HG02678 (cell line): ENCODE measurements around the gene RETN.
"Not testable (repeated sequence)": the region's sequence is repeated elsewhere in the genome, so short reads cannot be mapped to it uniquely, and the experiment has no call there.

Source experiments
- ATAC-seq: cut with Tn5 transposase; IDR thresholded peaks from one replicate; pipeline ENCODE4 v1.9.1; 2021; ENCODE audit warnings: mild to moderate bottlenecking, moderate library complexity; ENCODE audit not compliant: unreplicated experiment

Gene RETN

DNA sequence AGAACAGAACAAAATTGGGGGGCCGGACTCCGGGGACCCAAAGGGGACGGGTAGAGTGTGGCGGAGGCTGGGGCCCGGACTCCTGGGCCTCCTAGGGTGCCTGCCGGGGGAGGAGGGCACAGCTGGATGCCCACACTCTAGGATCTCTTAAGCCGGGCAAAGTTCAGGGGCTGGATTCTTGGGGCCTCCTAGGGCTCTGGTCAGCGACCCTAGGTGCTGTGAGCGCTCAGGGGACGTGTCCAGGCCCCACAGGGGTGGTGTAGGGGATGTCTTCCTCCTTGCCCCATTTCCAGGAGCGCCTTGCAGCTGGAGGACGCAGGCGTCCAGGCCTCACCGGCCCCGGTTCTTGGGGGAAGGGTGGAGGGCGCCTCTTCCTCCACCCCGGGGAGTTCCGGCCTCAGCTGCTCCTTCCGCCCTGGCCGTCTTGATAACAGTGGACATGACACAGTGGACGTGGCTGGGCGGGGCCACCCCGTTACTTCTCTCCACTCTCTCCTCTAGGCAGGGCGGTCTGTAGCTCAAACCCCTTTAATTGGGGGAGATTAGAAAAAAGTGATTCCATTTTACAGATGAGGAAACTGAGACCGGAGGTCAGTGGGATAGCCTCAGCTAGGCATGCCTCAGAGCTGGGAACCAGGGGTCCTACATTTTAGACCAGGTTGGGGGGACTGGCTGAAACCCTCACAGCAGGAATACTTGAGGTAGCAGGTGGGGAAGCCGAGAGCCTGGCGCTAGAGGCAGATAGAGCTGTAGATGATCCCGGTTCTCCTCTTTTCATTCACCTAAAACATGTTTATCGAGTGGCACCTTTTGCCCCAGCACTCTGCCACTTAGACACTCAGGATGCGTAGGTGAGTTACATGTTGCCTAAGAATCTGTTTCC, 31.2 kb upstream of the RETN start:
- peak; percentile 25 for ATAC-seq

DNA sequence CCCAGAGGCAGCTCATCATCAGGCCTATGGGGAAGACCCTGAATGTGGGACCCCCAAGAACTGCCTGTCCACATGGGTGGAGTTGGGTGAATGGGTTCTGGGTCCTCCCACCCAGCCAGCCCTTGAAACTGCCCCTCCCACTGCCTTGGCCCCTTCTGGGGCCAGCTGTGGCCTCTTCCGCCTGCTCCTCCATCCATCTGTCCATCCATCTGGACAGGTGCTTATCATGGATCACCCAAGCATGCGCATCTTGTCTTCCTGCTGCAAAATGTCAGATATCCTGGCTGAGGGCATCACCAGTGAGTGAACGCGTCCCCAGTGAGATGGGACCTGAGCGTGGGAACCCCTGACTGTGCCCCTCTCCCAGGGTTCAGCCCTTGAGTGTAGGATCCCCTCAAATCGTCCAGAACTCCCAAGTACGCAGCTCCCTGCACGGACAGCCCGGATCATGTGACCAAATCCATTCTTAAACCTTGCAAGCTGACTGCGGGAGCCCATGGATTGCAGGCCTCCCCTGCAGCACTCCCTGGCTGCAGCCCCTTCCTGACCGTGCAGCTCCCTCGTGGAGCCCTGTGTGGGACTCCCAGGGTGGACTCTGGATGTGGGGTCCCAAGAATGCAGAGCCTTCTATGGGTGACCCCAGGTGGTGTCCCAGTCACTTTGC, 29.9 kb upstream of the RETN start:
- ATAC-seq: no peak

DNA sequence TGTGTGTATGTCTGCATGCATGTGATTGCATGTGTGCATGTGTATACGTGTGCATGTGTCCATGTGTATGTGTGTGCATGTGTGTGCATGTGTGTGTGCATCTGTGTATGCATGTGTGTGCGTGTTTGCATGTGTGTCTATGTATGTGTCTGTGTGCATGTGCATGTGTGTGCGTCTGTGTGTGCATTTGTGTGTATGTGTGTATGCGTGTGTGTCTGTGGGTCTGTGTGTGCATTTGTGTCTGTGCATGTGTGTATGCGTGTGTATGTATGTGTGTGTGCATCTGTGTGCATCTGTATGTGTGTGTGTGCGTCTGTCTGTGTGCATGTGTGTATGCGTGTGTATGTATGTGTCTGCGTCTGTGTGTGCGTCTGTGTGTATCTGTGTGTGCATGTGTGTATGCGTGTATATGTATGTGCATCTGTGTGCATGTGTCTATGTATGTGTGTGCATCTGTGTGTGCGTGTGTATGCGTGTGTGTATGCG, 28.9 kb upstream of the RETN start:
- ATAC-seq: no peak

DNA sequence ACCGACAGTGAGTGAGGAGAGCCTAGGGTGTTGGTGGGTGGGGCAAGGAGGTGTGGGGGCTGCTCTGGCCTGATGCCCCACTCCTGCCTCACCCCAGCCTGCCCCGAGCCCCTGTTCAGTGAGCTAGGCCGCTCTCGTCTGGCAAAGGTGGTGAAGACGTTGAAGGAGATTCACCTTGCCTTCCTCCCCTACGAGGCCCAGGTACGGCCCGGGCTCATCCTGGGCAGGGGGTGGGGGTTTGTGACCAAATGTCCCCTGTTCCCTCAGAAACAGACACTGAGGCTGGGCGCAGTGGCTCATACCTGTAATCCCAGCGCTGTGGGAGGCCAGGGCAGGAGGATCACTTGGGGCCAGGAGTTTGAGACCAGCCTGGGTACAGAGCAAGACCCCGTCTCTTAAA, 28.0 kb upstream of the RETN start:
- ATAC-seq: no peak

DNA sequence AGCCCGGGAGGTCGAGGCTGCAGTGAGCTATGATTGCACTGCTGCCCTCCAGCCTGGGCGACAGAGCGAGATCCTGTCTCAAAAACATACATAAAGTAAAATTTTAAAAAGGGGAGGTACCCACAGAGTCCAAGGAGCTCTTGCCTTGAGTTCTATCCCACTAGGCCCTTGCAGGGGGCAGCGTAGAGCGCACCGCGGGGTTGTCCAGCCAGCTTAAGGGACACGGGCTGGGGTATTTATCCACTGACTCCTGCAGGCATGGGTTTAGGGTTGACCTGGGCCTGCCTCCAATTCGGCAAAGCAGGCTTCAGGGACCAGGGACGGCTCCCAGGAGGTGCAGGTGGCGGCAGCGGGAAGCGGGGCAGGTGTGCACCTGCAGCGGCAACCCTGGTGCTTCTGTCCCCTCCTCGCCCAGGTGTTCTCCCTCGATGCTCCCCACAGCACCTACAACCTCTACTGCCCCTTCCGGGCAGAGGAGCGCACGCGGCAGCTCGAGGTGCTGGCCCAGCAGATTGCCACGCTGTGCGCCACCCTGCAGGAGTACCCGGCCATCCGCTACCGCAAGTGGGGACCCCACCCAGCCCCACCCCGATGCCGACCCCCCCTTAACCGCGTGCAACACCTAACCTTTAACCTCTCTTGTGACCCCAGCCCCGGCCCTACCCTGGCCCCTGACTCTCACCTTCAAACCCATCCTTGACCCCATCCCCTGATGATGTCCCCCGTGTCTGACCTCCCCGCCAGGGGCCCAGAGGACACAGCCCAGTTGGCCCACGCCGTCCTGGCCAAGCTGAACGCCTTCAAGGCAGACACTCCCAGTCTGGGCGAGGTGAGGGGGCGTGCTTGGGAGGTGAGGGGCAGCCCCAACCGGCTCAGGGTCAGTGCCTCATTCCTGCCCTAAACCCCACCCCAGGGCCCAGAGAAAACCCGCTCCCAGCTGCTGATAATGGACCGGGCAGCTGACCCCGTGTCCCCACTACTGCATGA, 27.3 kb upstream of the RETN start:
- no peak for ATAC-seq

DNA sequence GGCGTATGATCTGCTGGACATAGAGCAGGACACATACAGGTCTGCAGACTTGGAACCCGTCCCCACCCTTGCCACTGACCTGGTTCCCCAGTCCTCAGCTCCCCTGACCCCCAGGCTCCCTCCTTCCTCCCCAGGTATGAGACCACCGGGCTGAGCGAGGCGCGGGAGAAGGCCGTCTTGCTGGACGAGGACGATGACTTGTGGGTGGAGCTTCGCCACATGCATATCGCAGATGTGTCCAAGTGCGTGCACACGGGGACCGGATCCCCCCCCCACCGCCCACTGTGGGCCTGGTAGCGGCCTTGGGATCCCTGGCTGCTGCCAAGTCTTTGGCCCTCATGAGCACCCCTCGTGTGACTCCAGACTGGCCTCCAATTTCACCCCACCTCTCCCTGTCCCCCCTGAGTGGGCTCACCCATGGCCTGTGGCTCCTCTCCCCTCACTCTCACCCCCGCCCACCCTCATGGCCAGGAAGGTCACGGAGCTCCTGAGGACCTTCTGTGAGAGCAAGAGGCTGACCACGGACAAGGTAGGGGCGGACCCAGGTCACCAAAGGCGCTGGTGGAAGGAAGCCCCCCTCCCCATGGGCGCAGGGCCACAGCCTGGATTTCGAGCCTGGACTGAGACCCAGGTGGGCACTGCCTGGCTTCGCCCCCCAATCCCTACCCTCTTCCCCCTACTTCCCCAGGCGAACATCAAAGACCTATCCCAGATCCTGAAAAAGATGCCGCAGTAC, 26.4 kb upstream of the RETN start:
- ATAC-seq: no peak

DNA sequence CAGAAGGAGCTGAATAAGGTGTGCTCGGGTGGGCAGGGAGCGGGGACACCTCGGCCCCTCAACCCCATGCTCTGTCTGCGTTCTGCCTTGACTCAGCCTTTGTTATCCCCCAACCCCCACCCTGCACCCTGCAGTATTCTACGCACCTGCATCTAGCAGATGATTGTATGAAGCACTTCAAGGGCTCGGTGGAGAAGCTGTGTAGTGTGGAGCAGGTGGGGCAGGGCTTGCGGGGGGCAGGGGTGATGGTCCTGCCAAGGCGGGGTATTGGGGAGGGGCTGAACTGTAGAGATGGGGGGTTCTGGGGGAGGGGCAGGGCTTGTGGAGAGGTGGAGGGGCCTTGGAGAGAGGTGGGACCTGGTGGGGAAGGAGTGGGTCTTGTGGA, 25.8 kb upstream of the RETN start:
- no peak for ATAC-seq

DNA sequence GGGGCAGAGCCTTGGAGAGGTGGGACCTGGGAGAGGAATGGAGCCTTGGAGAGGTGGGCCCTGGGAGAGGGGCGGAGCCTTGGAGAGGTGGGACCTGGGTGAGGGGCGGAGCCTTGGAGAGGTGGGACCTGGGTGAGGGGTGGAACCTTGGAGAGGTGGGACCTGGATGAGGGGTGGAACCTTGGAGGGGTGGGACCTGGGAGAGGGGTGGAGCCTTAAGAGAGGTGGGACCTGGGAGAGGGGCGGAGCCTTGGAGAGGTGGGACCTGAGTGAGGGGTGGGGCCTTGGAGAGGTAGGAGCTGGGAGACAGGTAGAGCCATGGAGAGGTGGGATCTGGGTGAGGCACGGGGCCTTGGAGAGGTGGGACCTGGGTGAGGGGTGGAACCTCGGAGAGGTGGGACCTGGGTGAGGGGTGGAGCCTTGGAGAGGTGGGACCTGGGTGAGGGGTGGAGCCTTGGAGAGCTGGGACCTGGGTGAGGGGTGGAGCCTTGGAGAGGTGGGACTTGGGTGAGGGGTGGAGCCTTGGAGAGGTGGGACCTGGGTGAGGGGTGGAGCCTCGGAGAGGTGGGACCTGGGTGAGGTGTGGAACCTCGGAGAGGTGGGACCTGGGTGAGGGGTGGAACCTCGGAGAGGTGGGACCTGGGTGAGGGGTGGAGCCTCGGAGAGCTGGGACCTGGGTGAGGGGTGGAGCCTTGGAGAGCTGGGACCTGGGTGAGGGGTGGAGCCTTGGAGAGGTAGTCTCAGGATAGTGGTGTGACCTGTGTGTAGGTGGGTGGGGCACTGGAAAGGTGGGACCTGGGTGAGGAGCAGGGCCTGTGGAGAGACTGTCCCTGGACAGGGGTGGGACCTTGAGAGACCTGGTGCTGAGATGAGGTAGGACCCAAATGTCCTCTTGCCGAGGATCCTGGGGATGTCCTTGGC, 25.0 kb upstream of the RETN start:
- ATAC-seq: not testable (repeated sequence)

DNA sequence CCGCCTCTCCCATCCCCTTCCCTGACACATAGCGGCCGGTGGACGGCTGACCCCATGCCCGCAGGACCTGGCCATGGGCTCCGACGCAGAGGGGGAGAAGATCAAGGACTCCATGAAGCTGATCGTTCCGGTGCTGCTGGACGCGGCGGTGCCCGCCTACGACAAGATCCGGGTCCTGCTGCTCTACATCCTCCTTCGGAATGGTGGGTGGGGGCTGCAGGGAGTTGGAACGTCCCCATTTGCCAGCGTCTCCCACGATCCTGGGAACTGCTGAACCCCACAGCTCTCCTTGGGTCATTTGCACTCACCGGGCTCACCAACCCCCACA, 24.3 kb upstream of the RETN start:
- ATAC-seq: no peak

DNA sequence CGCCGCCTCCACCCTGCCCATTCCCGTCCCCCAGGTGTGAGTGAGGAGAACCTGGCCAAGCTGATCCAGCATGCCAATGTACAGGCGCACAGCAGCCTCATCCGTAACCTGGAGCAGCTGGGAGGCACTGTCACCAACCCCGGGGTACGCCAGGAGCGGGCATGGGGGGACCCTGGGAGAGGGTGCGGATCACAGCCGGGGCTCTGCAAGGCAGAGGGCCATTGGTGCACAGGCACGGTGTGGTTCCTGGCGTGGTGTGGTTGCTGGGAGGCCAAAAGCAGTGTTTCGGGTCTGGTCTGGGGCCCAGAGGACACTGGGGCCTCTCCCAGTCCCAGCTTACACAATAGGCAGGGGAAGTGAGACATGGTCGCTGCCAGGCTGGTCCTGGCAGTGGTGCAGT, 23.7 kb upstream of the RETN start:
- no peak for ATAC-seq

DNA sequence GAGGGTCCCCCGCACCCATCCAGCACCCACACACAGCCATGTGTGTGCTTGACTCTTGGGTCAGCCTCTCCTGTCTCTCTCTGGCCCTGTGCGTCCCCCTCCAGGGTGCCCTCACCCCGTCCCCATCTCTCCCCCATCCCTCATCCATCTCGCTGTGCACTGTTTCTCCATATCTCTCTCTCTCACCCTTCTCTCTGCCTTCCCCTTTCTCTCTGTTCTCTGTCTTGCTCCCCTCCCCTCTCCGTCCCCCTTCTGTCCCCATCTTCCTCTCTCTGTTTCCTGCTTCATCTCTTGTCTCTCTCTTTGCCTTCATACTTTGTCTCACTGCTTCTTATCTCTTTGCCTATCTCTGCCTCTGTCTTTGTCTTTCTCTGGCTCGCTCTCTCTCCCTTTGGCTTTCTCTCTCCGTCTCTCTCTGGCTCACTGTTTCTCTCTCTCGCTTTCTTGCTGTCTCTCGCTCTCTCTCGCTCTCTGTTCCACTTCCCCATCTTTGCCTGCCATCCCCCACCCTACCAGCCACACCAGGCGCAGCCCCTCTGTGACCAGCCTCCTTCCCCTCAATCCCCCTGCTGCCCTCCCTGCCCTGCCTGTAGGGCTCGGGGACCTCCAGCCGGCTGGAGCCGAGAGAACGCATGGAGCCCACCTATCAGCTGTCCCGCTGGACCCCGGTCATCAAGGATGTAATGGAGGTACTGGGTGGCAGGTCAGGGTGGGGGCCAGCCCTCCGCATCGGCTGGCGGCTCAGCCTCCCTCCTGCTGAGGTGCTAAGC, 23.0 kb upstream of the RETN start:
- ATAC-seq: no peak

DNA sequence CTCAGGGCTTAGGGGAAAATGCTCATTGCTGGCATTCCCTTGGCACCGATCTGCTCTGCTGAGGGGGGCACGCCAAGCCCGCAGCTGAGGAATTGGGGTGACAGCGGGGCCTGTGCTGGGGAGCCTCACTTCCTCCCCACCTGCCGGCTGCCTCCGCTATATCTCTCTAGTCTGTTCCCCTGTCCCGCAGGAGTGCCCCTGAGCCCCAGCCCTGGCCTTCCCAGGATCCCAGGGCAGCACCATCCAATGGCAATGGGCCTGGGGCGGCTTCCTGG, 22.5 kb upstream of the RETN start:
- ATAC-seq: no peak

DNA sequence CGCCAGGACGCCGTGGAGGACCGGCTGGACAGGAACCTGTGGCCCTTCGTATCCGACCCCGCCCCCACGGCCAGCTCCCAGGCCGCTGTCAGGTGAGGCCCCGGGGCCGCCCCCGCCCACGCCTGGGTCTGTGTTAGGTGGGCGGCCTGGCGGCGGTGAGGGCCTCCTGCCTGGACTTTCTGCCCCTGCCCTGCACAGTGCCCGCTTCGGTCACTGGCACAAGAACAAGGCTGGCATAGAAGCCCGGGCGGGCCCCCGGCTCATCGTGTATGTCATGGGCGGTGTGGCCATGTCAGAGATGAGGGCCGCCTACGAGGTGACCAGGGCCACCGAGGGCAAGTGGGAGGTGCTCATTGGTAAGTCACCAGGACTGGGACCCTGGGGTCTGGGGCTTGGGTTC, 21.7 kb upstream of the RETN start:
- no peak for ATAC-seq

DNA sequence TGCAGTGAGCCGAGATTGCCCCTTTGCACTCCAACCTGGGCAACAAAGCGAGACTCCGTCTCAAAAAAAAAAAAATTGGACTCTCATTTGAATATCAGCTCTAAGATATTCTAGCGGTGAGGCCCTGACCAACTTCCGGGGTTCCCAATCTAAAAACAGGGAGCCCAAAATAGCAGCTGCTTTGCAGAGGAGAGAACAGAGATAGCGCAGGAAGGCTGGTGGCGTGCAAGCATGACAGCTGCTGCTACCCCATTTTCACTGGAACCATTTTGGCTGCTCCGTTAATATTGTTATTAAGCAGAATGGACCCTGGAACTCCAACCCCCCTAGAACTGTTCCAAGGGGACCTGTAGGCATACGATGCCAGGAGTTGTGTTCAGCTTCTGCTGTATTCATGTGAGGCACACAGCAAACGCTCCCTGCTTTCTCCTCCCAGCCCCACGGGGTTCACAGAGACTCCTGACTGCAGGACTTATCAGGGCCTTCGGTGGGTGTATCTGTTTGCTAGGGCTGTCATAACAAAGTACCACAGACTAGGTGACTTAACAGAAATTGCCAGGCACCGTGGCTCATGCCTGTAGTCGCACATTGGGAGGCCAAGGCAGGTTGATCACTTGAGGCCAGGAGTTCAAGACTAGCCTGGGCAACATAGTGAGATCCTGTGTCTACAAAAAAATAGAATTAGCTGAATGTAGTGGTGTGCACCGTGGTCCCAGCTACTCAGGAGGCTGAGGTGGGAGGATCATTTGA, 20.4 kb upstream of the RETN start:
- ATAC-seq: no peak

DNA sequence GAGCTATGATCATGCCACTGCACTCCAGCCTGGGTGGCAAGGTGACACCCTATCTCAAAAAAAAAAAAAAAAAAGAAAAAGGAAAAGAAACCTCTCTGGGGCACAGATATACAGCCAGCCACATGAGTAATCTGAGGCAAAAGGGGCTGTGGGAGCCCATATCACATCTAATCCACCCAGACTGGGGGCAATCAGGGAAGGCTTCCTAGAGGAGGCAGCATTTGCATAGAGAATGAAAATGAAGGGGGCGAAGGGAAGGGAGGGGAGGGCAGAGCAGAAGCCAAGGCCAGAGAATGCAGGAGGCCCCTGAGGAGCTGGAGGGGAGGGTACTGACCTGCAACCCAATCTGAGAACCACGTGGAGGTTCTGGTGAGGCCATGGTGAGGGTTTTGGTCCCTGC, 18.7 kb upstream of the RETN start:
- no peak for ATAC-seq

DNA sequence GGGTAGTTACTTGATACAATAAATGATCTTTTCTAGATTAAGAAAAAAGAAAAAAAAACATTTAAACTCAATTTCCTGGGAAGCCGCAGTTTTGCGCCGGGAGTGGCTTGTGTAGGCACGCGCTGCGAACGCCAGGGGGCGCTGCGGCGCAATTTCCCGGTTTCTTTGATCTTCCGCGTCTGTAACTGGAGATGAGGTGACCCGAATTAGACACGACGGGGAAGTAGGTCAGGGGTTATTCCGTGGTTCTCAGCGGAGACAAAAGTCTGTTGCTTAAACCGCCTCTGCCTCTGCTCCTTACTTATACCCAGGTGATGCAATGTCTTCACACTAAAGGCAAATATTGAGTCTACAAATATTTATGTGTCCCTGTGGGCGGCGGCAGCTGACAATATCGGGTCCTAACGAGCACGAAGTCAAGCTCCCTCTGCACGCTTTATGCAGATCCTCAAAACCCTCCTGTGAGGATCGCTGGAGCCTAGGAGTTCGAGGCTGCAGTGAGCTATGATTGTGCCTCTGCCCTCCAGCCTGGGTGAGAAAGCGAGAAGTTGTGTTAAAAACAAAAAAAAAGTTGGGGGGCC, 16.7 kb upstream of the RETN start:
- ATAC-seq: no peak

DNA sequence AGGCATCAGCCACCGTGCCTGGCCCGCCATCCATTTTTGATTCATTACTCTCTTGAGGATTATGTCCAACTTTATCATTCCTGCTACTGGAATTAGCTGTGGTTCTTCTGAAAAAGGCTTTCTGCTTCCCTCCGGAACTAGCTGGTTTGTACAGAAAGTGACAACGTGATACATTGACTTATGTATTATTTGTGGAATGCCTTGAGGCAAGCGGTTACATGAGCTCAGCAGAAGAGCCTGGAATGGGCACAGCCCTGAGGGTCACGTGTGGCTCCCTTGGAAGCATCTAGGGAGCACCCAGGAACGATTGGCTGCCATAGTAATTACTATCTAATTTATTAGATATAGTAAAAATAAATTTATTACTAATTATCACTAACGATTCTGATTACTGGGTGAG, 14.4 kb upstream of the RETN start:
- ATAC-seq: no peak

DNA sequence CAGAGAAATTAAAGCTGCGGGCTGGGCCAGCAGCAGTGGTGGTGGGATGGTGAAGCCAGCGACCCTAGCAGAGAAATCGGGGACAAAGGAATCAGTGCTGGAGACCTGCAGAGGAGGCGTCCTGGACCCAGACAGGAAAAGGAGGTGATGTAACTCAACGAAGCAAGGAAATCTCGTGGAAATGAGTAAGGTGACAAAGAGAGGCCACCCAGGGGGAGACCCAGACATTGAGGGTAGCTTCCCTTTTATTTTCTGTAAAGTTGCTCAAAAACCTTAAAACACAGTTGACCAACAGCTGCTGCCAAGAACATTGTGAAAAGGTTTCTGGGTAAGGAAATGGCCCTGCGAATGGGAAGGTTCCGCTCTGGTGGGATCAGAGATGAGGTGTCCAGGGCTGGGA, 13.3 kb upstream of the RETN start:
- ATAC-seq: no peak
